ENCODE data around the gene TMEM240.
"Not testable (repeated sequence)": the region's sequence is repeated elsewhere in the genome, so short reads cannot be mapped to it uniquely, and the experiment has no call there.

Gene TMEM240

DNA sequence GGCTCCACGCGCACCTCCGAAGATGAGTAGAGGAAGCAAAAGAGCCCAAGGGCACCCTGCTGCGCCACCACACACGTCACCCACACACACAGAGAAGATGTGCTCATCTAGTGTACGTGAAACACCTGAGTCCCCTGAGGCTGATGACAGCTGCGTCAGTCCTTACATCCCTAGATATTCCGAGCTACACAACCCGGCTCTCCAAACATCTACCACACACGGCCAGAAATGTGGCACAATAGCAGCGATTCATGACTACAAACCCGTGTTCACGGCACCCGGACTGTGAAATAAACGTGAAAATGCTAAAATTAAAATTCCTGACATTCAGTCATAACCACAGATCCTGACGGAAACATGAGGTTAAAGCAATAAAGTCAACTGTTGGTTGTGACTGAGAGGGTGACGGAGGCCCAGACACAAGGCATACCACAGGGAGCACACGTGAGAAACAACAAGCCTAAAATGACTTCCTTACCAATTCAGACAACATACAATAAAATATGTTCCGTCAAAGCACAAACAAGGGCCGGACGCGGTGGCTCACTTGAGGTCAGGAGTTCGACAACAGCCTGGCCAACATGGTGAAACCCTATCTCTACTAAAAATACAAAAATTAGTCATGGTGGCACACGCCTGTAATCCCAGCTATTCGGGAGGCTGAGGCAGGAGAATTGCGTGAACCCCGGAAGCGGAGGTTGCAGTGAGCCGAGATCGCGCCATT is 26.9 kb upstream of the TMEM240 start:
- Histone ChIP-seq H3K27ac (ENCODE audit: low read depth, low read length) (peak overlapping the region; percentile 63), H3K9me3 (ENCODE audit: control insufficient read depth, insufficient read depth, low read depth, low read length) (no peaks in the 10 kb centered on the region), H3K4me1 (ENCODE audit: control insufficient read depth, insufficient read depth, low read length) (peaks cover 3% of the 10 kb centered on the region; the same call in 1 of the 2 replicates), H3K36me3 (ENCODE audit: control insufficient read depth, insufficient read depth, low read length) (peaks cover 46% of the 10 kb centered on the region), H3K9ac (ENCODE audit: low read length) (no peak overlapping the region), H3K4me3 (ENCODE audit: low read depth, low read length) (no peak overlapping the region), H3K27me3 (ENCODE audit: control insufficient read depth, insufficient read depth, low read length) (no peaks in the 10 kb centered on the region)

DNA sequence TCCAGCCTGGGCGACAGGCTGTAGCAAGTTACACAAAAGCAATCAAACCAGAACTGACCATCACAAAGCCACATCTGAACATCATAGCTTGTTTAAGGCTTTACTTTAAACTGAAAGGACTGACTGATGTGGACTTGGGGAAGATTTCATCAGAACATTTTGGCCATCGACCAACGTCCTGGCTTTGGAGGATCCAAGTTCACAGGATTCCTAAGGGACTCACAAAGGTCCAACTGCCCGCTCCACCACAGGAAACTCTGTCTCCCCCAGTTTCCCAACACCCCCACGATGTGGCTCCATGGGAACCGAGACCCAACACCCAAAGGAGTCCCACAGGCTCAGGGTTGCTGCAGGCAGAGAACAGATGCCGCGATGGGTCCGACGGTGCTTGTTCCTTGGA is 24.9 kb upstream of the TMEM240 start:
- H3K4me1 ChIP-seq (ENCODE audit: control insufficient read depth, insufficient read depth, low read length): peaks cover 3% of the 10 kb centered on the region; the same call in 1 of the 2 replicates
- peaks cover 60% of the 10 kb centered on the region for H3K36me3 ChIP-seq (ENCODE audit: control insufficient read depth, insufficient read depth, low read length)
- H3K27me3 ChIP-seq (ENCODE audit: control insufficient read depth, insufficient read depth, low read length): no peaks in the 10 kb centered on the region
- H3K9me3 ChIP-seq (ENCODE audit: control insufficient read depth, insufficient read depth, low read depth, low read length): no peaks in the 10 kb centered on the region
- no peak overlapping the region for H3K27ac ChIP-seq (ENCODE audit: low read depth, low read length)
- H3K9ac ChIP-seq (ENCODE audit: low read length): no peak overlapping the region
- no peak overlapping the region for H3K4me3 ChIP-seq (ENCODE audit: low read depth, low read length)

DNA sequence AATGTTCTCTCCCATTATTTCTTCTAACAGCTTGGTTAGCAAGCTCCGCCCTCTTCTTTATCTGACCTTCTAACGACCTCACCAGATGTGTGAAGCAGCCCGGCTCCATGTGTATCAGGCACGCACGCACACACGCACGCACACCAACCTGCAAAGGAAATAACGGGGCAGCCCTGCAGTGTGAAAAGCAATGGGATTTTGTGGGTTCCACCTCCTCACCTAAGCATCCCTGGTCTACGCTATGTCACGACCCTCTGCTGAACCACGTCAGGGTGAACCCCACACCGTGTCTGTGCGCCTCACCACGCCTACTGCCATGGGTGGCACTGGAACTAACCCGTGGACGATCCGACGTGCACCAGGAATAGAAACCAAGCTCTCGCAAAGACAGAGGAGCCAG is 23.8 kb upstream of the TMEM240 start:
- Histone ChIP-seq H3K9ac (ENCODE audit: low read length) (no peak overlapping the region), H3K36me3 (ENCODE audit: control insufficient read depth, insufficient read depth, low read length) (peaks cover 60% of the 10 kb centered on the region), H3K4me3 (ENCODE audit: low read depth, low read length) (no peak overlapping the region), H3K27ac (ENCODE audit: low read depth, low read length) (no peak overlapping the region), H3K4me1 (ENCODE audit: control insufficient read depth, insufficient read depth, low read length) (peaks cover under 1% of the 10 kb centered on the region; the same call in 1 of the 2 replicates), H3K9me3 (ENCODE audit: control insufficient read depth, insufficient read depth, low read depth, low read length) (no peaks in the 10 kb centered on the region), H3K27me3 (ENCODE audit: control insufficient read depth, insufficient read depth, low read length) (no peaks in the 10 kb centered on the region)

DNA sequence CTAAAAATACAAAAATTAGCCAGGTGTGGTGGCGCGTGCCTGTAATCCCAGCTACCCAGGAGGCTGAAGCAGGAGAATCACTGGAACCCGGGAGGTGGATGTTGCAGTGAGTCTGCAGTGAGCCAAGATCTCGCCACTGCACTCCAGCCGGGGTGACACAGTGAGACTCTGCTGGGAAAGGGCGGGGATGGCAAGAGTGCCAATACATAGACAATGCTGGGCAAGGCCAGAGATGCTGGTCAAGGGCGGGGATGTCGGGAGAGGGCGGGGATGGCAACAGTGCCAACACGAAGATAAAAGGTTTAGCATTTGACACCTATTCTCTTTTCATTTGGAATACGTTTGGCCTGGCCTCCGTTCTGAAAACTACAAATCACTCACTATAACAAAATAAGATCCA is 23.3 kb upstream of the TMEM240 start:
- Histone ChIP-seq H3K4me3 (ENCODE audit: low read depth, low read length) (no peak overlapping the region), H3K36me3 (ENCODE audit: control insufficient read depth, insufficient read depth, low read length) (peaks cover 58% of the 10 kb centered on the region), H3K9me3 (ENCODE audit: control insufficient read depth, insufficient read depth, low read depth, low read length) (no peaks in the 10 kb centered on the region), H3K9ac (ENCODE audit: low read length) (no peak overlapping the region), H3K27me3 (ENCODE audit: control insufficient read depth, insufficient read depth, low read length) (no peaks in the 10 kb centered on the region), H3K4me1 (ENCODE audit: control insufficient read depth, insufficient read depth, low read length) (no peaks in the 10 kb centered on the region; the same call in 1 of the 2 replicates), H3K27ac (ENCODE audit: low read depth, low read length) (no peak overlapping the region)

DNA sequence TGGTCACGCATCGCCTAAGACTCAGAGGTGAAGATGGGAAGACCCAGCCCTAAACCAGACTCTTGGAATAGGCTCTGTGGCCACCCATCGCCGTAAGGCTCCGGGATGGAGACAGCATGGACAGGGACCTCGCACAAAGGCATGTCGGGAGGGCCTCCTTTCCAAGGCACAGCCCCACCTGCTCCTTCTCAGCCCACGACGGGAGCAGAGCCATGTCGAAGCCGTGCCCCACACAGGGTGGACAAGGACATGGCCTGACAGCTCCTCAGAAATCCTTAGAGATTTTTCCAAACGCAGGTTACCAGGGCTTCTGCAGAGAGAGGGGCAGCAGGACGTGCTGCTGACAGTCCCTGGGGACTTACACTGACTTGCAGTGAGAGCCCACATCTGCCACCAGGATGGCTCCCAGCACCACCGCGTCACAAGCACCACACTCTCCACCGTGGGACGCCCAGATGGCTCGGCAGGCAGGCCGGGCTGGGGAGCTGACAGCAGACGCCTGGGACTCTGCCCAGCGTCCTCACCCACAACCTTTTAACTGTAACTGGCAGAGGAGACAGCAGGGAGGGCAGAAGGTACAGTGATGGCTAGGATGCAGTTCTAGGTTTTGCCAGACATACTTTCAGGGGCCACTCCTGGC is 22.3 kb upstream of the TMEM240 start:
- no peak overlapping the region for H3K4me3 ChIP-seq (ENCODE audit: low read depth, low read length)
- no peaks in the 10 kb centered on the region for H3K9me3 ChIP-seq (ENCODE audit: control insufficient read depth, insufficient read depth, low read depth, low read length)
- H3K4me1 ChIP-seq (ENCODE audit: control insufficient read depth, insufficient read depth, low read length): no peaks in the 10 kb centered on the region; the same call in 1 of the 2 replicates
- no peak overlapping the region for H3K9ac ChIP-seq (ENCODE audit: low read length)
- no peaks in the 10 kb centered on the region for H3K27me3 ChIP-seq (ENCODE audit: control insufficient read depth, insufficient read depth, low read length)
- peaks cover 58% of the 10 kb centered on the region for H3K36me3 ChIP-seq (ENCODE audit: control insufficient read depth, insufficient read depth, low read length)
- H3K27ac ChIP-seq (ENCODE audit: low read depth, low read length): no peak overlapping the region

DNA sequence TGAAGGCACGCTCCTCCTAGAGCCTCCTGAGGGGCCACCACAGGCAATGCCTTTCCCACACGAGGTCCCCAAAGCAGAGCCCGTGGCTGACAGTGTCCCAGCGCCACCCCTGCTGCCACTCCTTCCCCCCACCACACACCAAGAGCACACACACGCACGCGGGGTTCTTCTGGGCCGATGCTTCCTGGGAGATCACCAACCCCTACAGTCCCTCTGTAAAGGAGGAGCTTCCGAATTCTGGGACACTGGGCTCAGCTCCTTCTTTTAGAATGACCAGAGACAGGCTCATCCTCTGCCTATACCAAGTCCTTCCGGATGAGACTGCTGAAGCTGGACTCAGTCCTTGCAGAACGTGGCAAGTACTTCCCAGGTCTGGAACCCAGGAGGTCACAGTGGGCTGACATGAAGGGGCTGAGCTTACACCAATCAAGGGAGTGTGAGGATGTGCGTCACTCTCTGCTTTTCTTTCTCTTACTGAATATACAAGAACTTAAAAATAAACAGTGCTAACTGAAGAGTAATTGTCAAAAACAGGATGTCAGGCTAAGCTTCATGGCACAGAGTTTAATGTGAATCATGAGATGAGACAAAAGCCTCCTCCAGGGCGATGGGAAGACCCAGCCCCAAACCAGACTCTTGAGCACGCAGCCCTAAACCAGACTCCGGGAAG is 21.5 kb upstream of the TMEM240 start:
- no peaks in the 10 kb centered on the region for H3K4me1 ChIP-seq (ENCODE audit: control insufficient read depth, insufficient read depth, low read length)
- peaks cover 58% of the 10 kb centered on the region for H3K36me3 ChIP-seq (ENCODE audit: control insufficient read depth, insufficient read depth, low read length)
- H3K4me3 ChIP-seq (ENCODE audit: low read depth, low read length): no peak overlapping the region
- no peaks in the 10 kb centered on the region for H3K9me3 ChIP-seq (ENCODE audit: control insufficient read depth, insufficient read depth, low read depth, low read length)
- no peak overlapping the region for H3K27ac ChIP-seq (ENCODE audit: low read depth, low read length)
- no peak overlapping the region for H3K9ac ChIP-seq (ENCODE audit: low read length)
- no peaks in the 10 kb centered on the region for H3K27me3 ChIP-seq (ENCODE audit: control insufficient read depth, insufficient read depth, low read length)

DNA sequence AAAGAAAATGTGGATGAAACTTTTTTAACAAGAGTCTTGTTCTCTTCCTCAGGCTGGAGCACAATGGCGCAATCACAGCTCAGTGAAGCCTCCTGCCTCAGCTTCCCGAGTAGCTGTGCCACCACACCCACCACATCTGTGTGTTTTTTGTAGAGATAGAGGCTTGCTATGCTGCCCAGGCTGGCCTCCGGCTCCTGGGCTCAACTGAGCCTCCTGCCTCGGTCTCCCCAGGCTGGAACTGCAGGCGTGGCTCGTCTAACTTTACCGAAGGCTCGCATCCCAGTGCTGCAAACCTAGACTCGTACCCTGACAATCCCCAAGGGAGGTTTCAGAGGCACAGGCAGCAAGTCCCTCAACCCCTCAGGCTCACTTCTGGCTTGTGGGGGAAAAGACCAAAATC is 19.8 kb upstream of the TMEM240 start:
- no peak overlapping the region for H3K9ac ChIP-seq (ENCODE audit: low read length)
- H3K4me1 ChIP-seq (ENCODE audit: control insufficient read depth, insufficient read depth, low read length): no peaks in the 10 kb centered on the region
- H3K27ac ChIP-seq (ENCODE audit: low read depth, low read length): no peak overlapping the region
- no peaks in the 10 kb centered on the region for H3K9me3 ChIP-seq (ENCODE audit: control insufficient read depth, insufficient read depth, low read depth, low read length)
- no peaks in the 10 kb centered on the region for H3K27me3 ChIP-seq (ENCODE audit: control insufficient read depth, insufficient read depth, low read length)
- no peak overlapping the region for H3K4me3 ChIP-seq (ENCODE audit: low read depth, low read length)
- peaks cover 58% of the 10 kb centered on the region for H3K36me3 ChIP-seq (ENCODE audit: control insufficient read depth, insufficient read depth, low read length)

DNA sequence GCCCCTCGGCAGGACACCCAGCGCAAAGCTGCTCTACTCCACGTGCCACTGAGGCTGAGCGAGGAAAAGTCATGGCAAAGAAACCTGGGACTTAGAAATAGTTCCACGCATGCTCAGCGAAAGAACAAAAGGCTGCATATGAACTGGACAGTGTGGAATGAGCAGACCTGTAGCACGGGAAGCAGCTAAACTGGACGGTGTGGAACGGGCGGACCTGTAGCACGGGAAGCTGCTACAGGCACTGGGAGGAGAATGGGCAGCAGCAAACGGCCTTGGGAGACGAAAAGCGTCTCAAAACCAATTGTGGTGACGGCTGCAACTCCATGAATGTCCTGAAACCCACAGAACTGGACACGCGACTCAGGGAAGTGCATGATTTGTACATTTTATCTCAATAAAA is 18.6 kb upstream of the TMEM240 start:
- H3K27me3 ChIP-seq (ENCODE audit: control insufficient read depth, insufficient read depth, low read length): no peaks in the 10 kb centered on the region
- H3K9me3 ChIP-seq (ENCODE audit: control insufficient read depth, insufficient read depth, low read depth, low read length): no peaks in the 10 kb centered on the region
- H3K4me3 ChIP-seq (ENCODE audit: low read depth, low read length): no peak overlapping the region
- H3K27ac ChIP-seq (ENCODE audit: low read depth, low read length): no peak overlapping the region
- H3K9ac ChIP-seq (ENCODE audit: low read length): no peak overlapping the region
- H3K4me1 ChIP-seq (ENCODE audit: control insufficient read depth, insufficient read depth, low read length): no peaks in the 10 kb centered on the region
- H3K36me3 ChIP-seq (ENCODE audit: control insufficient read depth, insufficient read depth, low read length): peaks cover 47% of the 10 kb centered on the region

DNA sequence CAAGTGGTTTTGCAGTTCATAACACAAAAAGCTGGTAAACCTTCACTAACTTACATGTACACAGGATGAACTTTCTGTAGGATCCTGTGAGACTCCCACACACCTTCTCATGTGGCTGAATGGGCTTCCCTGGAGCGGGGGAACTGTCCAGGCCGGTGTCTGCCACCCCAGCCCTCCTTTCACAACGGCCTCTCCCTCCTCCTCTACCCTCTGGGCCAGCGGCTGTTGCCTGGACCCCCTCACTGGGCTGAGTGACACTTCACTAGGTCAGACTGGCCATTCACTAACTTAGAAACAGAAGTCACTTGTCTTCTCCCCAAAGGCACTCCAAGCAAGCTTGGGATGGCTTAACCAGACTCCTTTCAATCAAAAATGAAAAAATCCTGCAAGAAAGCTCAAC is 18.2 kb upstream of the TMEM240 start:
- no peak overlapping the region for H3K4me3 ChIP-seq (ENCODE audit: low read depth, low read length)
- no peaks in the 10 kb centered on the region for H3K9me3 ChIP-seq (ENCODE audit: control insufficient read depth, insufficient read depth, low read depth, low read length)
- no peak overlapping the region for H3K27ac ChIP-seq (ENCODE audit: low read depth, low read length)
- H3K4me1 ChIP-seq (ENCODE audit: control insufficient read depth, insufficient read depth, low read length): no peaks in the 10 kb centered on the region
- no peak overlapping the region for H3K9ac ChIP-seq (ENCODE audit: low read length)
- H3K36me3 ChIP-seq (ENCODE audit: control insufficient read depth, insufficient read depth, low read length): peaks cover 43% of the 10 kb centered on the region
- no peaks in the 10 kb centered on the region for H3K27me3 ChIP-seq (ENCODE audit: control insufficient read depth, insufficient read depth, low read length)

DNA sequence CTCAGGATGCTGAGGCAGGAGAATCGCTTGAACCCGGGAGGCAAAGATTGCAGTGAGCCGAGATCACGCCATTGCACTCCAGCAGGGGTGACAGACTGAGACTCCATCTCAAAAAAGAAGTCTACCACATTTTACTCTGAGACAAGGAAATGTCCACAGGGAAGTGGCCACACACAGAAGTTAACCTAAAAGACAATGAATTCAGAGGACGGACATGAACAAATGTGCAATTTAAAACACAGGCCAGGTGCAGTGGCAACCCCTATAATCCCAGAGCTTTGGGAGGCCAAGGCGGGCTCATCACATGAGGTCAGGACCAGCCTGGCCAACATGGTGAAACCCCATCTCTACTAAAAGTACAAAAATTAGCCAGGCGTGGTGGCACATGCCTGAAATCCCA is 17.3 kb upstream of the TMEM240 start:
- H3K4me1 ChIP-seq (ENCODE audit: control insufficient read depth, insufficient read depth, low read length); H3K9me3 ChIP-seq (ENCODE audit: control insufficient read depth, insufficient read depth, low read depth, low read length); H3K9ac ChIP-seq (ENCODE audit: low read length); H3K27ac ChIP-seq (ENCODE audit: low read depth, low read length); H3K27me3 ChIP-seq (ENCODE audit: control insufficient read depth, insufficient read depth, low read length); H3K4me3 ChIP-seq (ENCODE audit: low read depth, low read length): not testable (repeated sequence)
- H3K36me3 ChIP-seq (ENCODE audit: control insufficient read depth, insufficient read depth, low read length): peaks cover 34% of the 10 kb centered on the region

DNA sequence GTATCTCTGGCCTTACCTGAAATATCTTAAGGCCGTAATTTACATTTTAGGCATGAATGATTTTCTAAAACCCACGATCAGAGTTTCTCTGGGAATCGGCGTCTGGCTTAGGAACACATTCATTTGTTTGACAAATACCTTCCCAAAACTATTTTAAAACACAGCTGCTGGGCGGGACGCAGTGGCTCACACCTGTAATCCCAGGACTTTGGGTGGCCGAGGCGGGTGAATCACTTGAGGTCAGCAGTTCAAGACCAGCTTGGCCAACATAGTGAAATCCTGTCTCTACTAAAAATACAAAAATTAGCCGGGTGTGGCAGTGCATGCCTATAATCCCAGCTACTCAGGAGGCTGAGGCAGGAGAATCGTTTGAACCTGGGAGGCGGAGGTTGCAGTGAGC is 16.5 kb upstream of the TMEM240 start:
- H3K4me1 ChIP-seq (ENCODE audit: control insufficient read depth, insufficient read depth, low read length); H3K9me3 ChIP-seq (ENCODE audit: control insufficient read depth, insufficient read depth, low read depth, low read length); H3K9ac ChIP-seq (ENCODE audit: low read length); H3K4me3 ChIP-seq (ENCODE audit: low read depth, low read length); H3K27me3 ChIP-seq (ENCODE audit: control insufficient read depth, insufficient read depth, low read length): not testable (repeated sequence)
- peaks cover 26% of the 10 kb centered on the region for H3K36me3 ChIP-seq (ENCODE audit: control insufficient read depth, insufficient read depth, low read length)
- 0 out of 2 replicates have a peak overlapping the region, but pooled peaks have one; percentile 63 for H3K27ac ChIP-seq (ENCODE audit: low read depth, low read length)

All from HUES6 (cell line).